GM21360 (cell line): ENCODE data around the gene WDR7.

ENCODE experiments used
- ATAC-seq: cut with Tn5 transposase; IDR thresholded peaks from one replicate; pipeline ENCODE4 v1.9.1; 2021; ENCODE audit warnings: mild to moderate bottlenecking, moderate library complexity; ENCODE audit not compliant: unreplicated experiment

WDR7 gene

GRCh38 chr18:56873441-56874140, 222.4 kb downstream of the WDR7 start:
- no peak for ATAC-seq

DNA sequence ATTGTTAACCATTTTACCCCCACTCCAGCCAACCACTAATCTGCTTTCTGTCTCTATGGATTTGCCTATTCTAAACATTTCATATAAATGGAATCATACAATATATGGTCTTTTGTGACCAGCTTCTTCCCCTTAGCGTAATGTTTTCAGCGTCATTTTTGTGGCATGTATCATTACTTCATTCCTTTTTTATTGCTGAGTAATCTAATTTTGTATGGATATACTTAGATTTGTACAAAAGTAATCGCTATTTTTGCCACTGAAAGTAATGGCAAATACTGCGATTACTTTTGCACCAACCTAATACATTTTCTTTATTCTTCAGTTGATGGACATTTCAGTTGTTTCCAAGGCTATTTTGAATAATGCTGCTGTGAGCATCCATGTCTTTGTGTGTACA, 227.6 kb downstream of the WDR7 start:
- ATAC-seq: no peak

DNA sequence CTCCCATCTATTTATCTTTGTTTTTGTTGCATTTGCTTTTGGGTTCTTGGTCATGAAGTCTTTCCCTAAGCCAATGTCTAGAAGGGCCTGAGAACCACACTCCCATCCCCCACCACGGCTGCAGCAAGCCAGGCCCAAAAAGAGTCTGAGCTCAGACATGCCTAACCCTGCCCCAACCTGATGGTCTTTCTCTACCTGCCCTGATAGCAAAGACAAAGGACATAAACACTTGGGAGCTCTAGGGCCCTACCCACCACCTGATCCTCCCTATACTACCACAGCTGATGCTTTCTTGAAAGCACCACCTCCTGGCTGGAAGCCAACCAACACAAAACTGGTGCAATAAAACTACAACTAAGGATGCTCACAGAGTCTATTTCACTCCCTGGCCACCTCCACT, 233.4 kb downstream of the WDR7 start:
- no peak for ATAC-seq

DNA sequence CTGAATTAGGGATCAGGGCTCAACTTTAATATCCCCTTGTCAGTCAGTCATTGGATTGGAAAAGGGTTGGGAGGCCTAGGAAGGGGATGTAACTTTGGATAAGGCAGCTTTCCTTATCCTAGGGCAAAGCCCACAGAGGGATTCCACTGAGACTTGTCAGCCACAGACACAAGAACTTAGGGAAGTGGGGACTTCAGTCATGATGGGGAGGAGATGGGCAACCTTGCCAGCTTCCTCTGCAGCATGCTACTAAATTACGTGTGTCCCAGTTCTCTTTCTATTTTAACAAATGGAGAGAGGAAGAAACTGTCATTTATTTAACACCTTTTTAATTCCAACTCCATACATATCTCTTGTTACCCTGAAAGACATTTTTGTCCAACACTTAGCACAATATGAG, 237.8 kb downstream of the WDR7 start:
- no peak for ATAC-seq

DNA sequence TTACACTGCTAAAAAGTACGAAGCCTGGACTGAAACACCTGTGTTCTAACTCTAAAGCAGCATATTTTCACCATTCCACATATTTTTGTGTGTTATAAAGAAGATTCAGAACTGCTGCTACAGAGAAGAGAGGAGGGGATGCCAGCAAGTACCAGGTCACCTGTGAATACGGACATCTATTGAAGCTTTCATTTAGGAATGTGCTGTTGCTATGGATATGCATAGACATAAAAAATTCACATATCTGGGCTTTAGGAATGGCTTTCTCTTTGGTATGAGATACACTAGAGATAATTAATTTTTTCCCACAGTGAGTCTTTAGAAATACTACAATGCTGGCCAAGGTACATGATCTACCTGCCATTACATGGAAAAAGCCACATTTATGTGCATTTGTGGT, 238.5 kb downstream of the WDR7 start:
- no peak for ATAC-seq

GRCh38 chr18:56890632-56891031, 239.5 kb downstream of the WDR7 start:
- no peak for ATAC-seq

GRCh38 chr18:56891116-56891515, 240.0 kb downstream of the WDR7 start:
- ATAC-seq: no peak

DNA sequence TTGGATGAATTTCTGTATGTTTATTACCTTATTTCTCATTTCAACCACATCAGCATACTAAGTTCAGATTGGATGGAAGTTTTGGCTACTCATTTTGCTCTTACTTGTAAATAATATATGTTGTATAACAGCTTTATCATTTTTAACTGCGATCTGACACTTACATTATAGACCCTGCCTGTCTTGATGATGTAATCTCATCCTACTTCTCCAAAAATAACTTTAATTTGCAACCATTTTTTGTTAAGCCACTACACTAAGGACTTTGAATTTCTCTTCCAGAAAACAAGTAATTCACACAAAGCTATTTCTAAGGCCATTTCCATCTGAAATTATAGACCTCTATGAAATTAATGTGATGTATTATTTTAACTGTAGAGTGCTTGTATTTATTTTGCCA, 240.7 kb downstream of the WDR7 start:
- ATAC-seq: no peak

- ATAC-seq: no peak
Observed at GRCh38 chr18:56897122-56897521, 246.0 kb downstream of the WDR7 start.

DNA sequence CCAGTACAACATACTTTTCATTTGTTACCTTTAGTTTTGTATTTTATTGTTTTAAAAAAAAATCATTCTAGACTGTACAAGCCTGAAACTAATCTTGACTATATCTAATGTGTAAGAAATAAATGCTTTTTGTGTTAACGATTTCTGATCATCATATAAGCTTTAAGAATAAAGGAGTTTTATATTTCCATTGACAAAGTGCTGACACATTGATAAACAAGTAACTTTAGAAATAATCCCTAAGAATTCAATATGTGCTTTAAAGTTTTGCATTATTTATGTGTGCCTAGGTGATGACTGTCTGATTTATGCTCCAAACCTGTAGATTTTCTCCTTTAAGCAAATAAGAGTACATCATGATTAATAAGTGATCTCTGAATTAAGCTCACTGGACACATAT, 248.5 kb downstream of the WDR7 start:
- ATAC-seq: no peak

DNA sequence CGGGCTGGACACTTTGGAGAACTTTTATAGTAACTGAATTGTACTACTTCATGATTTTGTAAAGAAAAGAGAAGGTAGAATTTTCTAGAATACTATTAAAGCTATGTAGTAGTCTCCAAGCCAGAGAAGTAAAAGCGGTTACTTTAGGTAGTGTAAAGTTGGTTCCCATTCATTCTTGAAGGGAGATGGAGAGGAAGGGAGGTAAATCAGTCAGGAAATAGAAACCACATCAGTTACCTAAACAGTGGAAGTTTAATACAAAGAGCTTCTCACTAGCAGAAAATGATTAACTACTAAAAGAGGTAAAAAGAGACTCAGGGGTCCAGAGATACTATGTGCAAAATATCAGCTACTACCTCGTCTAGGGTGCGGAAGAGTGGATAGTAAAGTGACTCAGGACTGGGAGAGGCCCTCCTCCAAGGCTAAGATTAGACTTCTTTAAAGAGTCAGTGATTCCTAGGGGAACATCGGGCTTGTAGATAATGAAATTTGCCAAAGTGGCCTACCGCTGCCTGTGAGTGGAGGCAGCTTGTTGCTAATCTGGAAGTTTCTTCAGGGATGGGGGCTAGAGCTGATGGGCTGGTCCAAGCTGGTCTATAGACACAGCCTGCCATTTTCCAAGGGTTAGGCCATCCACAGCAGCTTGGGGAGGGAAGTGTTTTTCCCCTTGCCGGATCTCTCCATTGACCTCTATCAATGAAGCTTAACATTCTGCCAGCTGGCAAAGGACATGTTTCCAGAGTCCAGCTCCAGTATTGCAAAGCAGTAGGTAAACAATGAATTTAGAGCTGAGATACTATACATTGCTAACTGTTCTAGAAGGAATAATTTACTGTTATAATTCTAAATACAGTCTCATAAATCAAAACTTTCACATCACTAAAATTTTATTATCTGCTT, 249.3 kb downstream of the WDR7 start:
- no peak for ATAC-seq

DNA sequence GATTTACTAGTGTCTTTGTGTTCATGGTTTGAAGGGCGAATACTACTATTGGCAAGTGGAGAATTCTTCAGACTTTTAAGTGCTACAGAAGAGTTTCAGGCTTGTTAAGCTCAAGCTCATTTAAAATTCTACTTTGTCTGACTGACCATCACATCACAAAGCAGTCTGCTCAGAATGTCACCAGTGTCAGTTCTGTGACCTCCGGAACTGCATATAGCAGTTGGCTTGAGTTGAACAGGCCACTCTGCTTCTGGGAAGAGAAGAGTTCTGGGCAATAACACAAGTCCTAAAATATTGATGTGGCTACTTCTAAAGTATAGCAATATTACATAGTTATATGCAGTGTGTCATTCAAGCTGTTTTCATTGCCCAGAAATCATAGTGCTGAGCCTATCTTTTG, 250.8 kb downstream of the WDR7 start:
- no peak for ATAC-seq

DNA sequence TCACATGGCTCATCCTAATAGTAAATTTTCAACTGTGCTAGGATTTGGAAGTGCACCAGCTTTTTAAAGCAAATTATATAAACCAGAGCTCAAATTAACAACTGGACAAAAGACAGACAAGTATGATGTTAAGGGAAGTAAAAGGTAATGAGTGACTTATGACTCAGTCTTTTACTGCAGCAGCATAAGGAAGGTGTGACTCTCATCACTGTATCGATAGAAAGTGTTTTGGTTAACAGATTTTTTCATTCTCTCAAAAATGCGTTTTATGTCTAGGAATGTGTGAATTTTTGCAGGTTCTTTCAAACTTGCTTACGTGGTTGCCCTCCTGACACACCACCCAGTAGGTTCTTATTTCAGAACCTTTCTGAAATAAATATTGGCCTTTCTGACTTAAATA, 251.5 kb downstream of the WDR7 start:
- ATAC-seq: no peak

DNA sequence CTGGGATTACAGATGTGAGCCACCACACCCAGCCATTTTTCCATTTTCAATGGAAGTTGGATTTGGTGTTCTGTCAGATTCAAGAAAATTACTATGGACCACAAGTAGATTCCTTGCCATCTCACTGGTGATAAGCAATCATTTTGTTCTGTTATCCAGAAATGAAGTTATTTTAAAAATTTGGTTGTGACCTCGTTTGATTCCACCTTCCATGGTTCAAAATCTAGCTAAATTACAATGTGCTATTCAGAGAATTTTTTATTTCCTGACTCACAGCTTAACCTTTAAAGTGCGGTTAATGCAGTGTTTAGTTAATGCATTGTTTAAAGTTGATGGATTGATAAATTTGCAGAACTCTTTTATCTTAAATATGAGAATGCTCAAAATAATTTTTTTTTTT, 252.5 kb downstream of the WDR7 start:
- no peak for ATAC-seq

DNA sequence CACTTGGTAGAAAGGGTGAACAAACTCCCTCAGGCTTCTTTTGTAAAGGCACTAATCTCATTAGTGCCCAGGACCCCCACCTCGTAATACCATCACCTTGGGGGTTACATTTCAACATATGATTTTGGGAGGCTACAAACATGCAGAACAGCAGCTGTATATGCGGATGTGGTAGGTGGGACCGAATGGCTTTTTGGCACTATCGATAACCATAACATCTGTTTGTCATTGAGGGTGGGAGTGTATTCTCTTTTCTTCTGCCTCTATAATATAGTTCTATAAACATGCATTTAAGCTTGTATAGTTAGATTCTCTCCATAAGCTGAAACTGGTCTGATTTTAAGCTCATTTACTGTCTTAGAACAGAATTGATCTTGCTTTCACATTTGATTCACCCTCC, 256.6 kb downstream of the WDR7 start:
- no peak for ATAC-seq

DNA sequence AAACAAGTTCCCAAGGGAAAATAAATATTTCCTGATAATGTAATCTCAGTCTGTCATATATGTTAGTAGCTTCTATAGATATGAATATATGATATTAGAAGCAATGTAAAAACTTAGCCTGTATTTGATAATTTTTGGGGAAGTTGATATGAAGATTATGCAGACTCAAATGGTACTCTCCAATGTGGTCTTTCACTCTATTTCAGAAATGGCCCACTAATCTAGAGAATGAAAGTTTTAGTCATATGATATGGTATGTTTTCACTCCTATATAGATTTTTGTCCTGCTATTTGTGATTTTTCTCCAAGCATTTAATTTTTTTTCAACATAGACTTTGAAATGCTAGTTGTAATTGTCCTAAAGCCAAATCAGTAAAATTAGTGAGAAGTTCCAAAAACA, 259.1 kb downstream of the WDR7 start:
- no peak for ATAC-seq

GRCh38 chr18:56910967-56911366, 259.8 kb downstream of the WDR7 start:
- ATAC-seq: no peak

DNA sequence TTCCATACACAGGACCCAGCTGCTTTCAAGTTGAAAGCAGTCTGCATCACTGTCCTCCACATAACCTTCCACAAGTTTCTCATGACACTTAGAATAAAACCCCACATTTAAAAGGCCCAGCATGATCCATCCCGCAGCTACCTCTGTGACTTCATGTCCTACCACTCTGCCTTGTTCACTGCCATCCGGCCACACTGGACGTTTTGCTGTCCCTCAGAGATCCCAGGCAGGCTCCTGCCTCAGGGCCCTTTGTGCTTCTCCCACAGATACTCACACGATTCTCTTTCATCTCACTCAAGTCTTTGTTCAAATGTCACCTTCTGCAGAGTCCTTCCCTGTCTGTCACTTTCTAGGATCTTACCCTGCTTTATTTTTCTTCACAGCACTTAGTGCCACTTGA, 262.8 kb downstream of the WDR7 start:
- no peak for ATAC-seq

GRCh38 chr18:56919190-56919589, 268.0 kb downstream of the WDR7 start:
- ATAC-seq: no peak

DNA sequence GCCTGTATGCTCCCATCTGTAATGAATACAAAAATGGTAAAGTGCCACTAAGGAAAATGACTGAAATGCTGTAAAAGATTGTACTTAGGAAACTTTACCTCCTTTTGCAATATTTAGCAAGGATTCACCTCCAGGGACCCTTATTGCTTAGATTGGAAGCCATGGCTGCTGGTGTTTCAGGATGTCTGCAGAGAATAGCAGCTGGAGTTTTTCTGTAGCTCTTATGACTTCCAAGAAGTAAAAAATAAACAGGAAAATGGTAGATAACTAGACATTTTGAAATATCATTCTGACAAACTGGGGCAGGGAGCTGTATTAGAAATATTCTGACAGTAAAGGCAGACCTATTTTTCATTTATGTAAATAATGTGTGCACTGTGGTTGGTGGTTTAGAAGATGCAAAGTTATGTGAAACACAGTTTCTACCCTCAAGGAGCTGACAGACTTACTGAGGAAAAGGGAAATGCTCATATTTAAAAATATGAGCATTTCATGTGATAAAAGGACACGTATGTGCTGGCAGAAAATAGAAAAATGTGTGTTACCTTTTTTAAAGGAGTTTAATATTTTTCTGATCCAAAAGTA, 270.8 kb downstream of the WDR7 start:
- peak; percentile 62 for ATAC-seq

GRCh38 chr18:56926734-56927133, 275.6 kb downstream of the WDR7 start:
- ATAC-seq: no peak

- ATAC-seq: no peak
Observed at GRCh38 chr18:56927786-56928185, 276.6 kb downstream of the WDR7 start.
